Measurements from ENCODE around the gene GBX2. TPM values are rescaled to one million over a fixed set of nuclear protein-coding genes. Genes with fewer than 3 reads are reported as not detected.
A peak's percentile ranks its signal among the peaks of the same experiment; 100 is the strongest.

Gene GBX2
- total RNA-seq = 10 to 100 TPM in 3 of 8 experiments, 1 to 10 TPM in 2, under 1 TPM in 1, not detected in 2; 0.36 to 25.3 (median 9.2) TPM

DNA sequence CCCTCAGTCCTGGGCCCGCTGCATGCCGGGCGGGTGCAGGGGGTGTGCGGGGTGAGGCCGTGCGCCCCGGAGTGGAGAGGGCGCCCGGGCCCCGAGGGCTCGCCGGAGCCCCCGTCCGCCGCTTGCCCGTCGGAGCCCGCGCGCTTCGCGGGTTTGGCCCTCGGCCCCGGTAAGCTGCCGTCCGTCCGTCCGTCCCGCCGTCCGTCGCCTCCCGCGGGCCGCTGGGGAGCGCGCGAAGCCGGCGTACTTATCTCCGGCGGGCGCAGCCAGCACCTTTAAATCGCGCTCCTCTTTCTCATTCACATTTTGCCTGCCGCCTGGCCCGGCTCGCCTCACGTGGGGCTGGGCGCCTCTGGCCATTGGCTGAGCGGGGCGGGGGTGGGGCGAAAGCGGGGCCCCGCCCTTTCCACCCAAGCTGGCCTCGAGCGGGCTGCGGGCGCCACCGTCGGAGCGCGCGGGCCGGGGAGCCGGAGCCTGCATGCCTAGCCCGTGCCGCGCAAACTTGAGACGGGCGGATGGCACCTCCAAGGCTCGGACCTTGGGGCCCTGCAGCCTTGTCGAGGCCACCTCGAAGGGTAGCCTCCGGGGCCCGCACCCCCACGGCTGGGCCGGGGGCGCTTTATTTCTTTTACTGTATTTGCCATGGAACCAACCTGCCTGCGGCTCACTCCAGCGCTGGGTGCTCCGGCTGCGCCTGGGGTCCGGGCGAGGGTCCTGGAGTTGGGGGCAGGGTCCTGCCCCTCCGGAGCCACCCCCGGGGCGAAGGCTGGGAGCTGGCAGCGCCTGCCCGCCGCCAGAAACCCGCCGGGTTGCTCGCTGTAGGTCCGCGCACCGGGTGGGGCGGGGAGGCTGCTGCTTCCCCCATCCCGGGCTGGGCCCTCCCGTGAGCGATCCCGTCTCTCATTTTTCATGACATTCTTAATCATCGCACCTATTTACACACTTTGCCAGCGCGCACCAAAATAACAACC is at the start of gene GBX2:
Gene GBX2, minus strand, starts transcription at position 277 of the 971 bp plus-strand sequence. CDS start 415 bp downstream, outside the sequence.
- in situ Hi-C loops (cut with MboI; ENCODE audit: low pct_unique_long_range_greater_than_20kb in 2 of 9, low sequenced_read_pairs in 9 of 9, unreplicated experiment in 9 of 9) = no loop called here
- Histone ChIP-seq H3K4me3 (peak within 1 kb of the TSS; percentile 39 to 55 (median 45)), H3K27ac (peak within 1 kb of the TSS; percentile 17 to 62), H3K4me1 (replicated peaks in 1 of 2) (peaks cover 49 to 60% of the 10 kb centered on the region in 2 donors)
- 0 to 3% (median 0%) methylated on average over 3 to 7 of the region's 105 CpGs; no CpG with 5 or more reads in 6 of the 10 experiments for WGBS, 10 experiments
- ATAC-seq (replicated peaks in 6 of 8) = peak in 6 of 8 experiments; percentile 43 to 68 (median 62)

DNA sequence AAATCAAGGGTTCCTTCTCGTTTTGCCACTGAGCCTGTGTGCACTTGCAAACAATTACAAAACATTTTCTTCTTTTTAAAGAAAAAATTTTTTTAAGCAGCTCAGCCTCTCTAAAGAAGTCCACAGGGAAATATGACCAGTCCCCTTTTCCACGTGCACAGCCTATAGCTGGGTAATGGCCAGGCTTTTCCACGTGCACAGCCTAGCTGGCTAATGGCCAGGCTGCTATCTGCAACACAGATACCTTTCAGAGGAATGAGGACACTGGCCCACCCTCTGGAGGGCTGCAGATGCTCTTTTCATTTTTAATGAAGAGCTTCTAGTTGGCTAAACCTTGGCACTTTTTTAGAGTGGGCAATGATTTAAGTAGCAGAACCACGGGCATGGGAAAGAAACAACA is 49.7 kb upstream of the GBX2 start:
- in situ Hi-C loops (cut with MboI; ENCODE audit: low pct_unique_long_range_greater_than_20kb in 2 of 9, low sequenced_read_pairs in 9 of 9, unreplicated experiment in 9 of 9) = no loop called here
- Histone ChIP-seq H3K4me3 (no peak overlapping the region), H3K27ac (no peak overlapping the region), H3K4me1 (replicated peaks in 1 of 2) (no peaks in the 10 kb centered on the region)
- peak in 1 of 8 experiments; percentile 22 for ATAC-seq (replicated peaks in 6 of 8)
- WGBS, 10 experiments = 0 to 87% (median 48%) methylated on average over 2 to 4 of the region's 4 CpGs; no CpG with 5 or more reads in 2 of the 10 experiments

DNA sequence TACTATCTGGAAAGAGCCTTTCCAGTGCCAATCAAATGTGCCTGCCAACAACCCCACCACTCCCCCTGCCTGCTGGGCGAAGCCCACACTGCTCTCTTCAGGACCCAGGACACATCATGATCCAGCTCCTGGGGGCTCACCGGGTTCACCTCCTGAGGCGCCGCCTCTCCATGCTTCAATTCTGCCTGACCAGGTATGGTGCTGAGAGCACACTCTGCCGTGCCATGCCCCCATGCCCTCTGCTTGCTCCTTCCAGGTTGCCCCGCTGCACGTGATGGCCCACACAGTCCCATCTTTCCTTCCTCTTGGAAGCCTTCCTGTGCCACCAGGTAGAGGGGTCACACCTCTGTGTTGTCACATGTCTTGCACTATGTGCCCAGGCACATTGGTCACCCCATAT is 48.5 kb upstream of the GBX2 start:
- H3K4me1 ChIP-seq (replicated peaks in 1 of 2) = peaks cover 0 to under 1% of the 10 kb centered on the region in 2 donors
- H3K27ac ChIP-seq = no peak overlapping the region
- no peak for ATAC-seq (replicated peaks in 6 of 8)
- in situ Hi-C loops (cut with MboI; ENCODE audit: low pct_unique_long_range_greater_than_20kb in 2 of 9, low sequenced_read_pairs in 9 of 9, unreplicated experiment in 9 of 9) = no loop called here
- WGBS, 10 experiments = 20 to 100% (median 74%) methylated on average over 1 to 7 of the region's 7 CpGs; no CpG with 5 or more reads in 4 of the 10 experiments
- no peak overlapping the region for H3K4me3 ChIP-seq

DNA sequence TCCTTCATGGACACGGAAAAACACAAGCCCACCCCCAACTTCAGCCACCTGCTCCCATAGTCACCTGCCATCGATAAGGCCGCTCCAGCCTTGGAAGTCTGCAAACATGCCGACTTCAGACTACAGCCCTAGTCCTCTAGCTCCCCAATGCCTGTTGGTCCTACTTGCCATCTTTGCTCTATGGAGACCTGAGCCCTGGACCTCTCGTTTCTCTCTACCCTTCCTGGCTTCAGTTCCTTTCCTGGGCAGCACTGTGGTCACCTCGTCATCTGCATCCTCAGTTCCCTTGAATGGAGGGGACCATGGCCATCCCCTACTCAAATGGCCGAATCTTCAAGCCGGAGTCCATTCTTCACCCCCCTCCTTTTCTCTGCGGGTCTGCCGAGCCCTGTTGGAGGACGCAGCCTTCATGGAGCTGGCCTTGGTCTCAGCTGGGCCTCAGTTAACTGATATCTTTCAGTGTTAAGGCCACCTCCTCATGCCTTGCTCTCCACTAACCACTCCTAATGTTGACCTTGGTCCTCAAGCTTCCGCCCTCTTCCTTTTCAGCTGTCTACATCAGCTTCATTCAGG is 47.7 kb upstream of the GBX2 start:
- WGBS, 10 experiments = 27 to 100% (median 80%) methylated on average over 1 to 9 of the region's 12 CpGs; no CpG with 5 or more reads in 1 of the 10 experiments
- no peak overlapping the region for H3K27ac ChIP-seq
- no peak overlapping the region for H3K4me3 ChIP-seq
- H3K4me1 ChIP-seq (replicated peaks in 1 of 2) = peaks cover 0 to 8% of the 10 kb centered on the region in 2 donors
- ATAC-seq (replicated peaks in 6 of 8) = no peak
- in situ Hi-C loops (cut with MboI; ENCODE audit: low pct_unique_long_range_greater_than_20kb in 2 of 9, low sequenced_read_pairs in 9 of 9, unreplicated experiment in 9 of 9) = no loop called here

DNA sequence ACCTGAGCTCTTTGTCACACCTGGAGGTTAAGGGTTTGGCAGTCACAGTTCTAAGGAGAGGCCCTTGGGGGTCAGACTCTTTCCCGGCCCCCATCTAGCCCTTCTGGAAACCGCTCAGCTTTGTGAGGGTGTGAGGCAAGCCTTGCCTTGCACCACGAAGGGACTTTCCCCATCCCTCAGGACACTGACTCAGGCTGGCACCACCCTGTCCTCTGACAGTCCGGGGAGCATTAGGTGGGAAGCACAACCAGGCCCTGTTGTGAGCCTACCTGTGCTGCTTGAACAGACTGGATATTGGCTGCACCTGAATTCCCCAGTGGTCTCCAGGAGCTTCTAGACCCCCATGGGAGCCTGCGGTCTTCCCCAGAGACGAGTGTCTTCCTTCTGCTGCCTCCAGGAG is 47.0 kb upstream of the GBX2 start:
- in situ Hi-C loops (cut with MboI; ENCODE audit: low pct_unique_long_range_greater_than_20kb in 2 of 9, low sequenced_read_pairs in 9 of 9, unreplicated experiment in 9 of 9) = no loop called here
- no peak overlapping the region for H3K4me3 ChIP-seq
- no peak for ATAC-seq (replicated peaks in 6 of 8)
- 70 to 96% methylated on average over 2 to 3 of the region's 6 CpGs; no CpG with 5 or more reads in 8 of the 10 experiments for WGBS, 10 experiments
- H3K4me1 ChIP-seq (replicated peaks in 1 of 2) = peaks cover 0 to 11% of the 10 kb centered on the region in 2 donors
- H3K27ac ChIP-seq = no peak overlapping the region

DNA sequence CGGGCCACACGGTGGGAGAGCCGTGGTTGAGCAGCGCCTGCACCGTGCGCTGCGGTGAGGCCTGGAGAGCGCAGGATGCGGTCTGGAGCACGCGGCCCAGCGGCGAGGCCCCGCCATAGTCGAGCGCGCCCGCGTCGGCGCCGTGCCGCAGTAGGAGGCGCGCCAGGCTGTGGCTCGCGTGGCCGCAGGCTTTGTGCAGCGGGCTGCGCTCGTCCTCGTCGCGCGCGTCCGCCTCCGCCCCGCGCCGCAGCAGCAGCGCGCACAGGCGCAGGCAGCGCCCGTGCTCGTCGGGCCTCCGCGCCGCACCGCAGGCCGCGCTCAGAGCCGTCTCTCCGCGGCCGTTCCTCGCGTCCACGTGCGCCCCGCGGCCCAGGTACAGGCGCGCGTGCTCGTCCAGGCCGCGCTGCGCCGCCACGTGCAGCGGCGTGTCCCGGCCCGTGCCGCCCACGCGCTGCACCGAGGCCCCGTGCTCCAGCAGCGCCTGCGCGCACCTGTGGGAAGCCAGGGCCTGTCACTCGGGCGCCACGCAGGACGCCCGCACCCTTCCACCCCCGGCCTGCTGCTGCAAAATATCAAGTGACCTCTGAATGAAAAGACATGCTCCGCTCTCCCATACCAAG is 46.3 kb upstream of the GBX2 start:
- no peak overlapping the region for H3K27ac ChIP-seq
- no peak for ATAC-seq (replicated peaks in 6 of 8)
- 0 to 100% (median 97%) methylated on average over 1 to 49 of the region's 92 CpGs; no CpG with 5 or more reads in 4 of the 10 experiments for WGBS, 10 experiments
- no peak overlapping the region for H3K4me3 ChIP-seq
- peaks cover 0 to 18% of the 10 kb centered on the region in 2 donors for H3K4me1 ChIP-seq (replicated peaks in 1 of 2)
- in situ Hi-C loops (cut with MboI; ENCODE audit: low pct_unique_long_range_greater_than_20kb in 2 of 9, low sequenced_read_pairs in 9 of 9, unreplicated experiment in 9 of 9) = no loop called here

DNA sequence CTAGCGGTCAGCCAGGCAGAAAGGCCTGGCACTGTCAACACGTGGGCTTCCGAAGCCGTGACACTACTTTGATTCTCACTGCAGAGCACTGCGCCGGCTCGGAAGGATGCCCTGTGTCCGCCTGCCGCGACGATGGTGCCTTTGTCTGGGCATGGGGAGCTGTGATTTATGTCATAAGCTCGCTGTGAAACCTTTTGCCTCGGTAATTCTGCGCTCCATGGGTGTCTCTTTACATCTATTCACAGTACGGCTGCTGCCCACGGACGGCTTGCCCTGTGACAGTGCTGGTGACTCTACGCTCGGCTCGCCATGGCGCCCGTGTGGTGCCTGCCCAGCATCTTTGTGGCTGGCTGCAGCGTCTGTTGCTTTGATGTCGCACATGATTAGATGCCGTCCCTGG is 43.1 kb upstream of the GBX2 start:
- ATAC-seq (replicated peaks in 6 of 8) = peak in 2 of 8 experiments; percentile 0 to 32
- in situ Hi-C loops (cut with MboI; ENCODE audit: low pct_unique_long_range_greater_than_20kb in 2 of 9, low sequenced_read_pairs in 9 of 9, unreplicated experiment in 9 of 9) = no loop called here
- no peak overlapping the region for H3K4me3 ChIP-seq

DNA sequence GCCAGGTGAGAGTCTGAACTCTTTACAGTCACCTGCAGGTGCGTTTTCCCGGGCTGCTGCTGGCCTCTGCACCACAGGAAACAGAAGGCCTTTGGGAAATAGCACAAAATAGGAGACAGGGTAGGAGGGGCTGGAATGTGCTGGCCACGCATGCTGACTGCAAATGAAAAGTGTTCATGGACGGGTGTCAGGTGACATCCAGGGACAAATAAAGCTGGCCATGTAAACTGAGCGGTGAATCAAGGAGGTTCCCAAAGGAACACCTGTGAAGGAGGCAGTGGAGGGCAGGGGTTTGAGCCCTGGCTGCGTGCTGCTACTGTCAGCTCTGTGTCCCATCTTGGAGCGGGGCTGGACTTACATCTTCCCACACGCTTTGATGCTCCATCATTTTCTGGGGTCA is 42.4 kb upstream of the GBX2 start:
- in situ Hi-C loops (cut with MboI; ENCODE audit: low pct_unique_long_range_greater_than_20kb in 2 of 9, low sequenced_read_pairs in 9 of 9, unreplicated experiment in 9 of 9) = no loop called here
- peaks cover 18 to 40% of the 10 kb centered on the region in 2 donors for H3K4me1 ChIP-seq (replicated peaks in 1 of 2)
- no peak overlapping the region for H3K4me3 ChIP-seq
- H3K27ac ChIP-seq = no peak overlapping the region
- no peak for ATAC-seq (replicated peaks in 6 of 8)
- WGBS, 10 experiments = 40 to 100% (median 85%) methylated on average over 1 to 7 of the region's 8 CpGs; no CpG with 5 or more reads in 3 of the 10 experiments

More for the DNA sequence above, 43.1 kb upstream of the GBX2 start:
- Histone ChIP-seq H3K27ac (no peak overlapping the region), H3K4me1 (replicated peaks in 1 of 2) (peaks cover 18 to 40% of the 10 kb centered on the region in 2 donors)
- 17 to 100% (median 80%) methylated on average over 1 to 8 of the region's 25 CpGs; no CpG with 5 or more reads in 3 of the 10 experiments for WGBS, 10 experiments

DNA sequence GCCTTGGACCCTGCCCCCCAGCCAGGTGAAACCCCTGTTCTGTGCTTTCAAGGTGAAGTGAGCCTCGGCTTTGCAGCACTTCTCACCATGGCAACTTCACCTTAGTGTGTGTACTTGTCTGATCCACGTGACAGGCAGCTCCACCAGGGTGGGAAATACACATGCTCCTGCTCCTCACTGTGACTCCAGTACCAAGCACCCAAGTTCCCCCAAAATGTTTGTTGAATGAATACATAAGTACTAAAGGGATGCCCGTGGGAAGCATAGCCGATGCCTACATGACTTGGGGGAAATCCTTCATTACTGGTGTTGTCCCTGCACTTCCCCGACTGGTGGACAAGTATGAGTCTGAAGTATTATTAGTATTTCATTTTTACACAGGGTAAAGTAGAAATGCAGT is 41.8 kb upstream of the GBX2 start:
- Histone ChIP-seq H3K27ac (peak overlapping the region in 1 of 2 donors; percentile 9), H3K4me3 (no peak overlapping the region), H3K4me1 (replicated peaks in 1 of 2) (peaks cover 18 to 40% of the 10 kb centered on the region in 2 donors)
- WGBS, 10 experiments = 0 to 96% (median 75%) methylated on average over 1 to 4 of the region's 5 CpGs; no CpG with 5 or more reads in 3 of the 10 experiments
- in situ Hi-C loops (cut with MboI; ENCODE audit: low pct_unique_long_range_greater_than_20kb in 2 of 9, low sequenced_read_pairs in 9 of 9, unreplicated experiment in 9 of 9) = no loop called here
- ATAC-seq (replicated peaks in 6 of 8) = no peak

DNA sequence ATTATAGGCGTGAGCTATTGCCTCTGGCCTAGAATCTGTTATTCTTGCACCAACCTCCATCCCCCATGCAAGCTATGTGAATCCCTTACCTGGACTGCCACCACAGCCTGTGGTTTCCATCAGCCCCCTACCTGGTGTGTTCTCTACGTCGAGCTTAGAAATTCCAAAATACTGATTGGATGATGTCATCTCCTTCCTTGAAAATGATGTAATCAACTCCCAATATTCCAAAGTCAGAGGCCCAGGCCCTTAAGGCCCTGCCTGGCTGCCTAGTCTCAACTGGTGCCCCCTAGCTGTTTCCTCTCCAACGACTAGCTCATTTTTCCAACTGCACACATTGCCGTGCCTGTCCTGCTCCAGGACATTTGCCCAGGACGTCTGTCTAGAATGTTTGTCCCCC is 41.3 kb upstream of the GBX2 start:
- ATAC-seq (replicated peaks in 6 of 8) = peak in 5 of 8 experiments; percentile 20 to 48 (median 27)
- no peak overlapping the region for H3K4me3 ChIP-seq
- in situ Hi-C loops (cut with MboI; ENCODE audit: low pct_unique_long_range_greater_than_20kb in 2 of 9, low sequenced_read_pairs in 9 of 9, unreplicated experiment in 9 of 9) = no loop called here
- WGBS, 10 experiments = 40 to 100% (median 88%) methylated on average over 1 to 6 of the region's 6 CpGs; no CpG with 5 or more reads in 2 of the 10 experiments
- peak overlapping the region in 1 of 2 donors; percentile 9 for H3K27ac ChIP-seq
- H3K4me1 ChIP-seq (replicated peaks in 1 of 2) = peaks cover 18 to 40% of the 10 kb centered on the region in 2 donors

DNA sequence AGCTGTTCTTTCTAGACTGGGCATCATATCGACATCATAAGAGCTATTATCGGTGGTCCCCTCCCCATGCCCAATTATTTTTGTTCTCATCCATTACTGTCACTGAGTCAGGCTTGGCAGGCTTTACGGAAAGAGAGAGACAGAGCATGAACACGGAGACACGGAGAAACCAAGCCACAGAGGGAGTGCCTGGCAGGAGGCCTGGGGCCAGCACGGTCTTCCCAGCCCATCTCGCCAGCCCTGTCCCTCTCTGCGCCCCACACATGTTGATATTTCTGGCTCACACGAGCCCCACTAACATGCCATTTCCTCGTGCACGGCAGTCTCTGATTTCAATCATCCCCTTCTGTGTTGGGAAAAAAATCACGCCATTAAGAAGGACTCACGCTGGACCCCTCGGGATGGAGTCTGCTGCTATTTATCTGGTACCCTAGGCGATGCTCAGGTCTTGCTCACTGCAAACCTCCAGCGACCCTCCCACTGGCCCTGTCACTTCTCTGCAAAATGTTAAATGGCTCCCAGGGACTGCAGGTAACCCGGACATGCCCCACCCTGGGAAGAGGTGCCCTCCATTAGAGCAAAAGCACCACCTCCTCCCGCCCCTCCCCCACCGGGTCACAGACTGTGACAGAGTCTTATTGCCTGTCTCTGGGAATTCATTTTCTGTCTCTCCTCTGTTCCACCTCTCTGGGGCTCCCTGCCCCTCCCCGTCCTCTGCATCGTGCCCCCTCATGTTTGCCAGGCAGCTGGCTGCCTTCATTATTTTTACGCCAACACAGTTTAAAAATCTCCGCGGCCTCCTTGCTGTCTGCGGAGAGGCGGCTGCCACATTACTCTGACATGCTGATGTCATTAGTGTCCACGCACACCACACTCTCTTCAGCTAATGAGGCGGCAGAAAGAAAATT is 40.1 kb upstream of the GBX2 start:
- in situ Hi-C loops (cut with MboI; ENCODE audit: low pct_unique_long_range_greater_than_20kb in 2 of 9, low sequenced_read_pairs in 9 of 9, unreplicated experiment in 9 of 9) = no loop called here
- peak overlapping the region; percentile 53 to 74 for H3K27ac ChIP-seq
- peaks cover 18 to 40% of the 10 kb centered on the region in 2 donors for H3K4me1 ChIP-seq (replicated peaks in 1 of 2)
- no peak overlapping the region for H3K4me3 ChIP-seq
- ATAC-seq (replicated peaks in 6 of 8) = peak in 5 of 8 experiments; percentile 78 to 83 (median 81)
- WGBS, 10 experiments = 7 to 82% (median 73%) methylated on average over 2 to 15 of the region's 28 CpGs; no CpG with 5 or more reads in 1 of the 10 experiments

DNA sequence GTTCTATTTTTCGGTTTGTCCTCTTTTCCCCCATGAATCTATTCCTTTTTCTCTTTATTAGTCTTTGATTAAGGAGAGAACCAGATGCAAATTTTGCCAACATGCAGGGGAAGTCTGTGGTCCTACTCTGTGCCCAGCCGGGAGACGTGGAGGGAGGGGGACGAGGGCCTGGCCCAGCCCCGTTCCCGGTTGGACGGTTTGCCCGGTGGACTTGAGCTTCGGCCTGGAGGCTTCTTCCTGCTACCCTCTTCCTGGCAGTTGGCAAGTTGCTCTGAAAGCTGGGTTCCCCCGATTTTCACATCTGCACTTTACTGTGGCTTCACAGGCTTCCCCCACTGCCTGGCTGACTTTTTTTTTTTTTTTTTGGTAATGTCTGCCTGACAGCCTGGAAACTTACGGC is 39.3 kb upstream of the GBX2 start:
- no peak overlapping the region for H3K27ac ChIP-seq
- H3K4me1 ChIP-seq (replicated peaks in 1 of 2) = peaks cover 18 to 40% of the 10 kb centered on the region in 2 donors
- 0 to 100% (median 68%) methylated on average over 1 to 10 of the region's 11 CpGs for WGBS, 10 experiments
- in situ Hi-C loops (cut with MboI; ENCODE audit: low pct_unique_long_range_greater_than_20kb in 2 of 9, low sequenced_read_pairs in 9 of 9, unreplicated experiment in 9 of 9) = no loop called here
- ATAC-seq (replicated peaks in 6 of 8) = no peak
- H3K4me3 ChIP-seq = no peak overlapping the region

Data from motor neuron (in vitro differentiated cells).